Measurements from ENCODE around the gene MYO19.
A peak's percentile ranks its signal among the peaks of the same experiment; 100 is the strongest.

MYO19 gene

GRCh38 chr17:36545465-36546417, 11.1 kb upstream of the MYO19 start (continued):
- no peak for TF ChIP-seq ZBTB21 (tag by site-specific recombination; IDR thresholded peaks at IDR 0.05)
- TF ChIP-seq ZNF501 (tag by site-specific recombination; IDR thresholded peaks at IDR 0.05) = peak; percentile 96
- TF ChIP-seq ZSCAN4 (tag by site-specific recombination; IDR thresholded peaks at IDR 0.05) = peak; percentile 55
- TF ChIP-seq ZNF473 (tag by site-specific recombination; IDR thresholded peaks at IDR 0.05) = no peak
- TF ChIP-seq IKZF3 (tag by site-specific recombination; IDR thresholded peaks at IDR 0.05) = peak; percentile 88
- TF ChIP-seq REPIN1 (tag by site-specific recombination; IDR thresholded peaks at IDR 0.05; ENCODE audit: low read depth) = 0 out of 2 replicates have a peak, but pooled peaks have one; percentile 16
- no peak; the same call in none of the 2 replicates for TF ChIP-seq KLF17 (tag by site-specific recombination; IDR thresholded peaks at IDR 0.05)
- TF ChIP-seq ZNF777 (tag by site-specific recombination; IDR thresholded peaks at IDR 0.05; ENCODE audit: borderline replicate concordance) = peak; percentile 91
- no peak; the same call in 1 of the 2 replicates for TF ChIP-seq TRIM28 (IDR thresholded peaks at IDR 0.05; ENCODE audit: borderline replicate concordance, low read length)
- no peak for TF ChIP-seq ZNF677 (tag by site-specific recombination; IDR thresholded peaks at IDR 0.05)
- TF ChIP-seq ZNF366 (tag by site-specific recombination; conservative IDR thresholded peaks at IDR 0.05) = no peak; the same call in 1 of the 2 replicates
- TF ChIP-seq ZNF768 (tag by site-specific recombination; IDR thresholded peaks at IDR 0.05) = peak; percentile 5; the same call in 1 of the 2 replicates
- TF ChIP-seq ZNF354C (tag by site-specific recombination; IDR thresholded peaks at IDR 0.05; ENCODE audit: borderline replicate concordance, low read depth) = no peak
- TF ChIP-seq ZNF664 (tag by site-specific recombination; IDR thresholded peaks at IDR 0.05) = no peak
- TF ChIP-seq ZSCAN5A (tag by site-specific recombination; IDR thresholded peaks at IDR 0.05) = peak; percentile 81; the same call in 1 of the 2 replicates
- no peak for TF ChIP-seq ZNF830 (tag by site-specific recombination; IDR thresholded peaks at IDR 0.05; ENCODE audit: low read depth)
- TF ChIP-seq ZNF518A (tag by site-specific recombination; conservative IDR thresholded peaks at IDR 0.05; ENCODE audit: low read depth) = no peak
- TF ChIP-seq PRDM6 (tag by site-specific recombination; IDR thresholded peaks at IDR 0.05) = no peak
- TF ChIP-seq ZNF558 (tag by site-specific recombination; IDR thresholded peaks at IDR 0.05) = no peak
- TF ChIP-seq ZNF692 (tag by site-specific recombination; IDR thresholded peaks at IDR 0.05) = peak; percentile 94
- peak; percentile 56; the same call in 1 of the 2 replicates for TF ChIP-seq ZBTB48 (tag by site-specific recombination; IDR thresholded peaks at IDR 0.05)
- no peak for TF ChIP-seq ZSCAN23 (tag by site-specific recombination; IDR thresholded peaks at IDR 0.05)

Measured in HEK293 (cell line).